ENCODE results near the gene L2HGDH.

GRCh38 chr14:50319721-50320120 lies 7.7 kb upstream of the L2HGDH start:
- no peak for TF ChIP-seq CTCF (conservative IDR thresholded peaks at IDR 0.05)
- no peak for TF ChIP-seq ZFX (IDR thresholded peaks at IDR 0.05)
